Subcutaneous adipose tissue (tissue), 4 donors: ENCODE measurements around the gene PLXNB1. TPM values are rescaled to one million over a fixed set of nuclear protein-coding genes. Genes with fewer than 3 reads are reported as not detected.

Experiments
- CTCF ChIP-seq: fragments of 450-650 bp; IDR thresholded peaks from one replicate; pipeline ENCODE4 v1.5.1; 2016; ENCODE audit warnings: low read depth, mild to moderate bottlenecking, control low read depth, antibody characterized with exemption, moderate library complexity
- total RNA-seq, 4 donors: library from RNA; depleted of rRNA; stranded (reverse); fragments of >200 nt; gene quantifications; one replicate each; pipeline ENCODE4 v1.1.0, GENCODE V29; 2016

PLXNB1 gene
- total RNA-seq, 4 donors from 2014 or later, result 33.8 to 74.0 (median 53.2) TPM

GRCh38 chr3:48429317-48429959 is 448 bp downstream of the PLXNB1 start:
- no peak for TF ChIP-seq CTCF

- TF ChIP-seq CTCF, result no peak
Observed at GRCh38 chr3:48428572-48429316, 1.1 kb downstream of the PLXNB1 start.

- no peak for TF ChIP-seq CTCF
Observed at GRCh38 chr3:48428088-48428571, 1.8 kb downstream of the PLXNB1 start.

GRCh38 chr3:48427630-48427962 is 2.3 kb downstream of the PLXNB1 start:
- no peak for TF ChIP-seq CTCF

- no peak for TF ChIP-seq CTCF
Observed at GRCh38 chr3:48426944-48427629, 2.8 kb downstream of the PLXNB1 start.

- no peak for TF ChIP-seq CTCF
Observed at GRCh38 chr3:48426401-48426909, 3.4 kb downstream of the PLXNB1 start.

GRCh38 chr3:48425281-48425812 is 4.5 kb downstream of the PLXNB1 start:
- no peak for TF ChIP-seq CTCF
